Mesothelial cell of epicardium (in vitro differentiated cells): ENCODE data around the gene NUP210. TPM values are rescaled to one million over a fixed set of nuclear protein-coding genes. Genes with fewer than 3 reads are reported as not detected.

Source experiments
- DNase-seq, 2 experiments: peaks; one replicate each; pipeline ENCODE4 v3.0.0; 2021; ENCODE audit warnings: low spot score in 2 of 2; ENCODE audit not compliant: unreplicated experiment in 2 of 2
- H3K27ac Mint-ChIP-seq: 2 replicates; pipeline ENCODE4 v1.8.0; 2021; ENCODE audit warnings: mixed read lengths
- H3K27me3 Mint-ChIP-seq: 2 replicates; pipeline ENCODE4 v1.8.0; 2021; ENCODE audit warnings: low read depth, mixed read lengths
- H3K36me3 Mint-ChIP-seq: 2 replicates; pipeline ENCODE4 v1.8.0; 2021; ENCODE audit warnings: mixed read lengths
- H3K4me1 Mint-ChIP-seq: 2 replicates; pipeline ENCODE4 v1.8.0; 2021; ENCODE audit warnings: mixed read lengths
- H3K4me3 Mint-ChIP-seq: 2 replicates; pipeline ENCODE4 v1.8.0; 2021; ENCODE audit warnings: mild to moderate bottlenecking, moderate library complexity, mixed read lengths
- H3K9me3 Mint-ChIP-seq: 2 replicates; pipeline ENCODE4 v1.8.0; 2021; ENCODE audit warnings: mixed read lengths
- total RNA-seq: library from RNA; stranded (reverse); gene quantifications from 3 replicates; pipeline ENCODE4 v1.2.1, GENCODE V29; 2021
- TF ChIP-seq, protein P1 (sequence below): fragments of 200-600 bp; sonication (generic); IDR thresholded peaks from one replicate; pipeline ENCODE4 v1.5.0; 2021; ENCODE audit warnings: antibody characterized with exemption; ENCODE audit not compliant: unreplicated experiment

The NUP210 gene
- total RNA-seq, 1 donor from 2014 or later: 27.9 TPM

DNA sequence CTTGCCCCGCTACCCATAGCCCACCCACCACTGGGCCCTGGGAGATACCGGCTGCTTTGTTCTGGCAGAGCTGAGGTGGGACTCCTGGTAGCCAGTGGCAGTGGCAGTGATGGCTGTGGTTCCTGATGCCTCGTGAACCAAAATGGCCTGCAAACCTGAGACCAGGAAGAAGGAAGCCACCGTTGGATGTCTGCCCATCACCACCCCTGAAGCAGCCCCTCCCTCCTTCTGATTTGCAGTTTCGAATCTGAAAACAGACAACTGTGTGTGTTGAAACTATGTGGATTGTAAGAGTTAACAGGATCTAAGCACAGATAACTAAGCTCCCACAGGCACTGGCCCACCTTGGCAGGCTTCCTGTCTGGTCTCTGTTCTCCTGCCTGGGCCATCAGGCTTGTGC is 66.6 kb downstream of the NUP210 start:
- Mint-ChIP-seq H3K4me1 (peaks cover 3% of the 10 kb centered on the region), H3K27ac (no peak overlapping the region), H3K36me3 (peaks cover 9% of the 10 kb centered on the region), H3K27me3 (no peaks in the 10 kb centered on the region), H3K4me3 (no peak overlapping the region), H3K9me3 (no peaks in the 10 kb centered on the region)
- no peak for DNase-seq
- TF ChIP-seq, protein P1, sequence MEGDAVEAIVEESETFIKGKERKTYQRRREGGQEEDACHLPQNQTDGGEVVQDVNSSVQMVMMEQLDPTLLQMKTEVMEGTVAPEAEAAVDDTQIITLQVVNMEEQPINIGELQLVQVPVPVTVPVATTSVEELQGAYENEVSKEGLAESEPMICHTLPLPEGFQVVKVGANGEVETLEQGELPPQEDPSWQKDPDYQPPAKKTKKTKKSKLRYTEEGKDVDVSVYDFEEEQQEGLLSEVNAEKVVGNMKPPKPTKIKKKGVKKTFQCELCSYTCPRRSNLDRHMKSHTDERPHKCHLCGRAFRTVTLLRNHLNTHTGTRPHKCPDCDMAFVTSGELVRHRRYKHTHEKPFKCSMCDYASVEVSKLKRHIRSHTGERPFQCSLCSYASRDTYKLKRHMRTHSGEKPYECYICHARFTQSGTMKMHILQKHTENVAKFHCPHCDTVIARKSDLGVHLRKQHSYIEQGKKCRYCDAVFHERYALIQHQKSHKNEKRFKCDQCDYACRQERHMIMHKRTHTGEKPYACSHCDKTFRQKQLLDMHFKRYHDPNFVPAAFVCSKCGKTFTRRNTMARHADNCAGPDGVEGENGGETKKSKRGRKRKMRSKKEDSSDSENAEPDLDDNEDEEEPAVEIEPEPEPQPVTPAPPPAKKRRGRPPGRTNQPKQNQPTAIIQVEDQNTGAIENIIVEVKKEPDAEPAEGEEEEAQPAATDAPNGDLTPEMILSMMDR: no peak

DNA sequence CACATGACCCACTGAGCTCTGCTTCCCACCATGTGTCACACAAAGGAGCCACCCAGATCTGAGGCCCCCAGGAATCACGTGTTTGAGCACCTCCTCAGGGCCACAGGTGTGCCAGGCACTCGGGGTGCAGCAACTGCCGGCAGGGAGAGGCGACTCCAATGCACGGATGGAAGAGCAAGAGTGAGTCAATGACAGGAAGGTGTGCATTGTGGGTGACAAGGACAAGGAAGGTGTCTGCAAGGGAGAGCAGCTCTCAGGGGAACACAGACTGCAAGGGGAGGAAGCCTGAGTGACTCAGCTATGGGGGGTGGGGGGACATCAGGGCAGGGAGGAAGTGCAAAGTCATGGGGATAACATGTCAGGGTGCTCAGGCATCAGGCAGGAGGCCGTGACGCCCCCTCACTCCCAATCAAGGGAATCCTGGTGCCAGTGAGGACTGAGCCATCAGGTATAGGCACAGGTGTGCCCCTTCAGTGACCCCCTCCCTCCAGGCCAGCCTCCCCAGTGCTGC is 67.4 kb downstream of the NUP210 start:
- no peak overlapping the region for H3K4me3 Mint-ChIP-seq
- H3K4me1 Mint-ChIP-seq: peaks cover 4% of the 10 kb centered on the region
- H3K27ac Mint-ChIP-seq: no peak overlapping the region
- H3K9me3 Mint-ChIP-seq: no peaks in the 10 kb centered on the region
- H3K27me3 Mint-ChIP-seq: no peaks in the 10 kb centered on the region
- peaks cover 9% of the 10 kb centered on the region for H3K36me3 Mint-ChIP-seq
- no peak for DNase-seq
- TF ChIP-seq, protein P1: no peak

DNA sequence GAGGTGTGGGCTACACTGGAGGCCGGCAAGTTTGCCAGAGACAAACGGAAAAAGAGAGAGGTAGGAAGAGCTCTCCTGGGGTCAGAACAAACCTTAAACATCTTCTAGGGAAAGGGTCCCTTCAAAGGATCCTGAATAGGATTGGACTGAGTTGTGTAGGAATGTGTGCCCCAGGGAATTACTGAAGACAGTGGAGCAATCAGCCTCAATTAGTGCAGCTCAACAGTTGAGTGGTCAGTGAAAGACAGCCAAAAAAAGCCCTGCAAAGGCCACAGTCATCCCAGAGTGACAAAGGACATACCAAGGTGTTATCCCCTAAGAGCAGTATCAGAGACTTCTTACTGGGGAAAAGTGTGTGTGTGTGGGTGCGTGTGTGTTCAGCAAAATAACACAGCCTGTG is 70.3 kb downstream of the NUP210 start:
- no peaks in the 10 kb centered on the region for H3K27me3 Mint-ChIP-seq
- H3K36me3 Mint-ChIP-seq: peaks cover 12% of the 10 kb centered on the region
- TF ChIP-seq, protein P1: no peak
- no peak for DNase-seq
- H3K4me1 Mint-ChIP-seq: peaks cover 6% of the 10 kb centered on the region
- no peak overlapping the region for H3K4me3 Mint-ChIP-seq
- H3K27ac Mint-ChIP-seq: no peak overlapping the region
- no peaks in the 10 kb centered on the region for H3K9me3 Mint-ChIP-seq

DNA sequence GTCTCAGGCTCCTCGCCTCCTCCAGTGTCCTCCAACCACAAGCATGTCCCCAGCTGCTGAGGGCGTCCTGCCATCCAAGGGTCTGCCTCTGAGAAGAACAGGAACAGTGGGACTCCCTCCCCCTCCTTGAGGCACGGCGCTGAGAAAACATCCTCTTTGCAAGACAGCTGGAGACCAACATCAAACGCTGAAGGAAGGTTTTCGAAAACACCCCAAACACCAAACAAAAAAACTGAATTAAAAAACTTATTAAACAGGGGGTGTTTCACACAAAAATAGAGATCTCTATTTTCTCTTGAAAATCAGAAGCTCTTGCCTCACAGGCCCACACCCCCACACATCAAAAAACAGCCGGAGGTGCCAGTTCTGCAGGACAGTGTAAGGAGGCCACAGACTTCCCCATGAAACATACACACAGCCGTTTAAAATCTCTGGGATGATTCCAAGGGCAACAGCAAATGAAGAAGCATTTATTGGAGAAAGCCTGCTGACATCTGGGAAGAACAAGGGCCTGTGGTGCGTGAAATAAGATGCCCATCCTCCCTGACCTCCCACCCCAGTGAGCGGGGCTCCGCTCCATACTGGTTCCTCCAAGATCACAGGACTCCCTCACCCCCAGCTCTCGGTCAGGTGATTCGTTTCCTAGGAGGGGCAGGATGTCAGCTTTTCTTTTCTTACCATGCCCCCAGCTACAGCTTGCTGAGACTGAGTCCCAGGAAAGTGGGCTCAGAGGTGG is 71.3 kb downstream of the NUP210 start:
- H3K4me1 Mint-ChIP-seq: peaks cover 6% of the 10 kb centered on the region
- no peak for DNase-seq
- H3K27me3 Mint-ChIP-seq: no peaks in the 10 kb centered on the region
- H3K36me3 Mint-ChIP-seq: peaks cover 19% of the 10 kb centered on the region
- no peak overlapping the region for H3K27ac Mint-ChIP-seq
- TF ChIP-seq, protein P1: no peak
- H3K9me3 Mint-ChIP-seq: no peaks in the 10 kb centered on the region
- no peak overlapping the region for H3K4me3 Mint-ChIP-seq

- H3K9me3 Mint-ChIP-seq: no peaks in the 10 kb centered on the region
- no peaks in the 10 kb centered on the region for H3K27me3 Mint-ChIP-seq
- H3K27ac Mint-ChIP-seq: no peak overlapping the region
- no peak overlapping the region for H3K4me3 Mint-ChIP-seq
- no peak for DNase-seq
- H3K4me1 Mint-ChIP-seq: peaks cover 6% of the 10 kb centered on the region
- TF ChIP-seq, protein P1: no peak
- H3K36me3 Mint-ChIP-seq: peaks cover 23% of the 10 kb centered on the region
Measured at GRCh38 chr3:13348100-13348499, 72.0 kb downstream of the NUP210 start.
